Vagina (tissue), 2 donors: Measurements from ENCODE around the gene TMEM8B. TPM values are rescaled to one million over a fixed set of nuclear protein-coding genes. Genes with fewer than 3 reads are reported as not detected.
"Not testable (repeated sequence)": the region's sequence is repeated elsewhere in the genome, so short reads cannot be mapped to it uniquely, and the experiment has no call there.

Experiments used
- DNase-seq, 2 donors: peaks; one replicate each; pipeline ENCODE4 v3.0.0-alpha.2; 2017; ENCODE audit errors: extremely low spot score in 2 of 2
- H3K27ac ChIP-seq: fragments of 200-600 bp; sonication (generic); one replicate; pipeline ENCODE4 v1.5.1; 2019
- H3K27me3 ChIP-seq: fragments of 200-600 bp; sonication (generic); one replicate; pipeline ENCODE4 v1.5.1; 2019
- H3K36me3 ChIP-seq, 2 donors: fragments of 200-600 bp; sonication (generic); one replicate each; pipeline ENCODE4 v1.5.1; 2017 to 2019
- H3K4me1 ChIP-seq: fragments of 200-600 bp; sonication (generic); one replicate; pipeline ENCODE4 v1.5.1; 2019
- H3K4me3 ChIP-seq, 2 donors: fragments of 200-600 bp; sonication (generic); 1 replicate in 1 of 2; 2 replicates in 1 of 2; pipeline ENCODE4 v1.5.1; 2016 to 2019
- H3K9me3 ChIP-seq: fragments of 200-600 bp; sonication (generic); one replicate; pipeline ENCODE4 v1.5.1; 2019
- POLR2A ChIP-seq, 2 donors: fragments of 450-650 bp; IDR thresholded peaks; one replicate each; pipeline ENCODE4 v1.6.1; 2017; ENCODE audit warnings: antibody characterized with exemption in 2 of 2, mild to moderate bottlenecking in 2 of 2, moderate library complexity in 2 of 2
- POLR2AphosphoS5 ChIP-seq, 2 donors: sonication (generic); formaldehyde crosslinking; IDR thresholded peaks; one replicate each; pipeline ENCODE4 v1.9.0; 2017; ENCODE audit warnings: antibody characterized with exemption in 2 of 2, mild to moderate bottlenecking in 2 of 2, low read depth in 1 of 2; ENCODE audit not compliant: insufficient read depth in 1 of 2
- intact Hi-C: fragments of 100-400 bp; cut with DNase I; formaldehyde crosslinking; loops from one replicate; pipeline ENCODE4 v1.15.1; 2023
- total RNA-seq: library from RNA; depleted of rRNA; stranded (reverse); fragments of >200 nt; gene quantifications from one replicate; pipeline ENCODE4 v1.2.3, GENCODE V29; 2016
- TF ChIP-seq, protein P1 (sequence below), 3 experiments: fragments of 450-650 bp in 2 of 3; fragments of 200-600 bp in 1 of 3; sonication (generic) in 1 of 3; IDR thresholded peaks; one replicate each; pipeline ENCODE4 v1.5.1; 2017 to 2019; ENCODE audit warnings: antibody characterized with exemption in 3 of 3, mild to moderate bottlenecking in 2 of 3, moderate library complexity in 2 of 3

Gene TMEM8B
- total RNA-seq, 1 donor from 2014 or later, result 11.3 TPM

DNA sequence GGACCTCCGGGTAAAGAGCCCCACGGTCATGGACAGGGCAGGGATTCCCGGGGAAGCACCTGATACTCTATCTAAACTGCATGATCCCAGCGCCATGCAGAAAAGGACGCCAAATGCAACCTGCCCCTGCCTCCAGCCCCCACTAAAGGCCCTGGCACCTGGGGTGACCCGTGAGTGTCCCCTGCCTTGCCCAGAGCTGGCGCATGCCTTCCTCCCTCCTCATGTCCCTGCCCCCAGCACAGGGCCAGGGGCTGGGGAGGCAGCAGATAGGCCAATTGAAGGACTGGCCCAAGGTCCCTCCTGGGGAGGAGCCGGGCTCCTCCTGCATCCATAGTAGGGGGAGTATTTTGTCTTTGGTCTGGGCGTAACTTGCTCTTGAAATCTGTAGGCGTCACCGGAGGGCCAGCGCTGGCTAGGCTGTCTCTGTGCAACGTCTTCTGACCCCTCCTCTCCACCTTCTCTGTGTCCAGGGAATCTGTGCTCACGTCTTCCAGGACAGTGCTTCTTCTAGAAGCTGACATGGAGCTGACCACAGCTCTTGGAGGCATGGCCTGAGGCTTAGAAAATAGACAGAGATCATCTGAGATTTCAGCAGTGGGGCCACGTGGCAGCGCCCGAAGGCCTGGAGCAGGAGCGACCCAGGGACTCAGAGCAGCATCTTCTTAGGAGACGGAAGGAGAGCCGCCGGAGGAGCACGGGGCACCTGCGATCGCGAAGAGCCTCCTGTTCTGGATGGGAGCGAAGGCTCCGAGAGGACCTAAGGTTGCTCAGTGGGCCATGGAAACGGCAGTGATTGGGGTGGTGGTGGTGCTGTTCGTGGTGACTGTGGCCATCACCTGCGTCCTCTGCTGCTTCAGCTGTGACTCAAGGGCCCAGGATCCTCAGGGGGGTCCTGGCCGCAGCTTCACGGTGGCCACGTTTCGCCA is 80.9 kb downstream of the TMEM8B start:
- intact Hi-C loops, result loop anchor here (5.0 kb wide), 1 partner anchor 37 kb away; no protein-coding TSS in a partner anchor

DNA sequence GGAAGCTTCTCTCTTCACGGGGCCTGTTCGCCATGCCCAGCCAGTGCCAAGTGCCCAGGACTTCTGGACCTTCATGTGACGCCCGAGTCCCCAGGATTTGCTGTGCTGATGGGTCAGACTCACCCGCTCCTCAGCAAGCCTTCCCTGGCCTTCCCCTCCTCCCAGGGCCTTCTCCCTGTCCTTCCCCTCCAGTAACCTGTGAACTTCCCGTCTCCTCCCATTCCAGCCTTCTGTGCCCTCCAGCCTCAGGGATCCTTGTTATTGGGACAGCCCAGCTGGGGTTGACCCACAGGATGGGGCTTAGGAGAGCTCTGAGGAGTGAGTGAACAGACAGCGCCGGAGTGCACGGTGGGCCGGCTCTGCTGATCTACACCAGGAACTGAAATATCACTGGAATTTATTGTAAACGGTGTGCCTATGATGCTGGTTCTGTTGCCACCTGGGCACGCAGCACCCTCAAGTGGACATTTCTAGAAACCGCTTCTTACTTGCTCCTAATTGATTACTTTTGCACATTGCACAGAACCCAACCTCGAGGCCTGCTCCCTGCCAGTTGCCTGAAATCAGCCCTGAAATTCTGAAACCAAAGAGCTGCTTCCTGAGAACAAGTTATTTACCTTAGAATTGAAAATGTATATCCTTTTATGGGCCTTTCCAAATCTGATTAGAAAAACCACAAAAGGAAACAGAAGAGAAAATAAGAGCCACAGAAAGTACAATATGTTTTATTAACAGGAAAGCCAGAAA is 81.8 kb downstream of the TMEM8B start:
- Histone ChIP-seq H3K27ac (peak overlapping the region; percentile 97), H3K27me3 (no peaks in the 10 kb centered on the region), H3K4me1 (peaks cover 62% of the 10 kb centered on the region), H3K4me3 (no peak overlapping the region), H3K9me3 (no peaks in the 10 kb centered on the region), H3K36me3 (no peaks in the 10 kb centered on the region)
- TF ChIP-seq POLR2AphosphoS5 (IDR thresholded peaks at IDR 0.05; ENCODE audit: insufficient read depth in 1 of 2, low read depth in 1 of 2) (no peak), POLR2A (IDR thresholded peaks at IDR 0.05) (no peak)
- TF ChIP-seq, protein P1, sequence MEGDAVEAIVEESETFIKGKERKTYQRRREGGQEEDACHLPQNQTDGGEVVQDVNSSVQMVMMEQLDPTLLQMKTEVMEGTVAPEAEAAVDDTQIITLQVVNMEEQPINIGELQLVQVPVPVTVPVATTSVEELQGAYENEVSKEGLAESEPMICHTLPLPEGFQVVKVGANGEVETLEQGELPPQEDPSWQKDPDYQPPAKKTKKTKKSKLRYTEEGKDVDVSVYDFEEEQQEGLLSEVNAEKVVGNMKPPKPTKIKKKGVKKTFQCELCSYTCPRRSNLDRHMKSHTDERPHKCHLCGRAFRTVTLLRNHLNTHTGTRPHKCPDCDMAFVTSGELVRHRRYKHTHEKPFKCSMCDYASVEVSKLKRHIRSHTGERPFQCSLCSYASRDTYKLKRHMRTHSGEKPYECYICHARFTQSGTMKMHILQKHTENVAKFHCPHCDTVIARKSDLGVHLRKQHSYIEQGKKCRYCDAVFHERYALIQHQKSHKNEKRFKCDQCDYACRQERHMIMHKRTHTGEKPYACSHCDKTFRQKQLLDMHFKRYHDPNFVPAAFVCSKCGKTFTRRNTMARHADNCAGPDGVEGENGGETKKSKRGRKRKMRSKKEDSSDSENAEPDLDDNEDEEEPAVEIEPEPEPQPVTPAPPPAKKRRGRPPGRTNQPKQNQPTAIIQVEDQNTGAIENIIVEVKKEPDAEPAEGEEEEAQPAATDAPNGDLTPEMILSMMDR (IDR thresholded peaks at IDR 0.05), result peak in 1 of 3 experiments; percentile 8
- intact Hi-C loops, result no loop called here
- DNase-seq, result no peak

More for the DNA sequence above, 80.9 kb downstream of the TMEM8B start:
- Histone ChIP-seq H3K9me3 (no peaks in the 10 kb centered on the region), H3K36me3 (no peaks in the 10 kb centered on the region), H3K27ac (peak overlapping the region; percentile 97), H3K27me3 (no peaks in the 10 kb centered on the region), H3K4me1 (peaks cover 71% of the 10 kb centered on the region), H3K4me3 (no peak overlapping the region)
- TF ChIP-seq POLR2AphosphoS5 (IDR thresholded peaks at IDR 0.05; ENCODE audit: insufficient read depth in 1 of 2, low read depth in 1 of 2), result no peak
- TF ChIP-seq, protein P1 (IDR thresholded peaks at IDR 0.05), result no peak
- TF ChIP-seq POLR2A (IDR thresholded peaks at IDR 0.05), result no peak
- DNase-seq, result no peak

DNA sequence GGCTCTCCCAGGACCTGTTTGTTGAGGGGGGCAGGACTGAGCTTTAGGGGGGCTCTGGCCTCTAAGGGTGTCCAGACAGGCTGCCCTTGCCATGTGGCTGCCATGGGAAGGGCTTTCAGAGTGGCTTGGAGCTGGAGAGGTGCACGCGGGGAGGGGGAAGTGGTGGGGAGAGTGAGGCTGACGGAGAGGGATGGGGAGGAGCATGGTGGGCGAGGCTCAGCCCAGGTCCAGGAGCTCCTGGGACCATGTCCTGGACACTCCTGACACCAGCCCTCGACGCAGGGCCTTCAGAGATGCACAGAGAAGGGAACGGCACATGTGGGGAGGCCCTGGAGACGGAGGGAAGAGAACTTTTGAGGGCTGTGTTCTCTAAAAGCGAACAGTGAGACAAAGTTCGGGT is 82.7 kb downstream of the TMEM8B start:
- intact Hi-C loops, result no loop called here
- peaks cover 53% of the 10 kb centered on the region for H3K4me1 ChIP-seq
- no peak for DNase-seq
- peak overlapping the region; percentile 97 for H3K27ac ChIP-seq
- H3K4me3 ChIP-seq, result no peak overlapping the region
- H3K9me3 ChIP-seq, result no peaks in the 10 kb centered on the region
- no peak for TF ChIP-seq POLR2A (IDR thresholded peaks at IDR 0.05)
- no peak for TF ChIP-seq POLR2AphosphoS5 (IDR thresholded peaks at IDR 0.05; ENCODE audit: insufficient read depth in 1 of 2, low read depth in 1 of 2)
- TF ChIP-seq, protein P1 (IDR thresholded peaks at IDR 0.05), result no peak
- H3K36me3 ChIP-seq, result no peaks in the 10 kb centered on the region
- no peaks in the 10 kb centered on the region for H3K27me3 ChIP-seq

DNA sequence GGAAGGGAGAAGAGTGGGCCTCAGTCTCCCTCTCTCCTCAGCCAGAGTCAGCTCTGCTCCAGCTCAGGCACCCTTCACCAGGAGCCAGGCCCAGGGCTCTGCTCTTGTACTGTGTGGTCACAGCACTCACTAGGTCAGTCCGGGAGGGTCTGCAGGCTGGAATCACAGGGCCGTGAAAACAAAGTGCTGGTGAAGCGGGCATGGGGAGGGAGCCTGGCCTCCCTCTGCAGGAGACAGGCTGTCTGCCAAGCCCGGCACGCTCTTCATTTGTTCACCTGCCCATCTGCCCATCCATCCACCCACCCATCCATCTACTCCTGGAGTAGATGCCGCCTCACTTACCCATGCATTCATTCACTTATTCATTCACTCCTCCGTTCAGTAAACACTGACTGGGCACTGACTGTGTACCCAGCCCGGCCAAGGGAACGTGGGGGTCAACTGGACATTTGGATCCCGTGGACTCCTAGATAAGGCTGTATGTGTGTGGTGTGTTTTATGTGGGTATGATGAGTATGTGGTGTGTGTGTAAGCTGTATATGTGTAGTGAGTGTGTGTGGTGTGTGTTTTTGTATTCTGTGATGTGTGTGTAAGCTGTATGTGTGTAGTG is 83.9 kb downstream of the TMEM8B start:
- H3K4me1 ChIP-seq, result peaks cover 41% of the 10 kb centered on the region
- H3K4me3 ChIP-seq, result no peak overlapping the region
- DNase-seq, result no peak
- intact Hi-C loops, result no loop called here
- no peaks in the 10 kb centered on the region for H3K9me3 ChIP-seq
- no peak for TF ChIP-seq POLR2A (IDR thresholded peaks at IDR 0.05)
- no peak for TF ChIP-seq POLR2AphosphoS5 (IDR thresholded peaks at IDR 0.05; ENCODE audit: insufficient read depth in 1 of 2, low read depth in 1 of 2)
- TF ChIP-seq, protein P1 (IDR thresholded peaks at IDR 0.05), result no peak
- peak overlapping the region; percentile 97 for H3K27ac ChIP-seq
- no peaks in the 10 kb centered on the region for H3K36me3 ChIP-seq
- no peaks in the 10 kb centered on the region for H3K27me3 ChIP-seq

DNA sequence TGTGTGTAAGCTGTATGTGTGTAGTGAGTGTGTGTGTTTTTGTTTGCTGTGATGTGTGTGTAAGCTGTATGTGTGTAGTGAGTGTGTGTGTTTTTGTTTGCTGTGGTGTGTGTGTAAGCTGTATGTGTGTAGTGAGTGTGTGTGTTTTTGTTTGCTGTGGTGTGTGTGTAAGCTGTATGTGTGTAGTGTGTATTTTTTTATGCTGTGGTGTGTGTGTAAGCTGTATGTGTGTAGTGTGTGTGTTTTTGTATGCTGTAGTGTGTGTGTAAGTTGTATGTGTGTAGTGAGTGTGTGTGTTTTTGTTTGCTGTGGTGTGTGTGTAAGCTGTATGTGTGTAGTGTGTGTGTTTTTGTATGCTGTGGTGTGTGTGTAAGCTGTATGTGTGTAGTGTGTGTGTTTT is 84.4 kb downstream of the TMEM8B start:
- H3K4me1 ChIP-seq, result peaks cover 36% of the 10 kb centered on the region
- not testable (repeated sequence) for H3K4me3 ChIP-seq

More for the DNA sequence above, 84.4 kb downstream of the TMEM8B start:
- H3K27ac ChIP-seq, result peak overlapping the region; percentile 11
- H3K9me3 ChIP-seq, H3K36me3 ChIP-seq, DNase-seq, intact Hi-C loops, H3K27me3 ChIP-seq: not testable (repeated sequence)
